Measurements from ENCODE around the gene ZNF292.

DNA sequence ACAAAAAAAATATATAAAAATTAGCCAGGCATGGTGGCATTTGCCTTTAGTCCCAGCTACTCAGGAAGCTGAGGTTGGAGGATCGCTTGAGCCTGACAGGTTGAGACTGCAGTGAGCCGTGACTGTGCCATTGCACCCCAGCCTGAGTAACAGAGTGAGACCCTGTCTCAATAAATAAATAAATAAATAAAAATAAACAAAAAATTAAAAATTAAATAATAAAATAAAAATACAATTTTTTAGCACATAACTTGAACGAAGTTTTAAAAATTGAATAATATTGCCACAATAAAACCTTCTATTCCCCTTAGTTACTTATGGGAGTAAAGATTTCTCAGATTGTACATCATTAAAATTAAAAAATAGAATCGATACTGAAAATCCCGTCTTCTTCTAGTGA, 31.3 kb upstream of the ZNF292 start:
- no peak for TF ChIP-seq GATA2 (IDR thresholded peaks at IDR 0.05; ENCODE audit: low read depth, low read length)
- TF ChIP-seq GATA3 (IDR thresholded peaks at IDR 0.05; ENCODE audit: low read depth, low read length) = no peak

Measured in SH-SY5Y (cell line).